GM12878 (cell line): Measurements from ENCODE around the gene TDO2. TPM values are rescaled to one million over a fixed set of nuclear protein-coding genes. Genes with fewer than 3 reads are reported as not detected.
A peak's percentile ranks its signal among the peaks of the same experiment; 100 is the strongest.

Experiments
- ATAC-seq: fragments of 200-7000 bp; cut with Tn5 transposase; 3 replicates; pipeline ENCODE4 v1.9.1; 2020; ENCODE audit warnings: mild to moderate bottlenecking, moderate library complexity
- BruUV-seq: library from RNA; stranded (reverse); fragments of 400-500 nt; replicated peaks from 2 replicates; lab custom pipeline; 2021; lab: Mats Ljungman, UMichigan
- CTCF ChIA-PET: fragments of 300-600 bp; sonication (Branson Sonifier 250); formaldehyde crosslinking; extraction: SDS; loops from one replicate; lab custom pipeline; 2021; ENCODE audit warnings: inconsistent platforms; lab: Yijun Ruan, JAX
- POLR2A ChIA-PET: fragments of 350-600 bp; formaldehyde crosslinking; extraction: SDS; loops from one replicate; lab custom pipeline; 2021; ENCODE audit warnings: inconsistent platforms; lab: Charles Lee
- RAD21 ChIA-PET: fragments of 300-600 bp; sonication (Branson Sonifier 250); formaldehyde crosslinking; loops from one replicate; lab custom pipeline; 2023; ENCODE audit warnings: antibody characterized with exemption; ENCODE audit not compliant: unreplicated experiment; lab: Charles Lee
- SMC1A ChIA-PET: fragments of 300-600 bp; sonication (Branson Sonifier 250); formaldehyde crosslinking; loops from one replicate; lab custom pipeline; 2023; ENCODE audit not compliant: unreplicated experiment, uncharacterized antibody; lab: Charles Lee
- DNase-seq: peaks from one replicate; pipeline ENCODE4 v3.0.0-alpha.2; 2011; ENCODE audit warnings: low read depth, low spot score
- FAIRE-seq: peaks from 3 replicates; lab custom pipeline; 2011; peaks lifted over from hg19 to GRCh38; lab: Jason Lieb, UNC
- H2AFZ ChIP-seq: 2 replicates; pipeline ENCODE4 v1.6.0; 2011; ENCODE audit warnings: low read depth, low read length, control low read depth; ENCODE audit not compliant: control insufficient read depth
- H3K27ac ChIP-seq: 2 replicates; pipeline ENCODE4 v1.5.1; 2011; ENCODE audit warnings: control low read depth; ENCODE audit not compliant: control insufficient read depth, insufficient read depth
- H3K27me3 ChIP-seq, 2 experiments: replicated peaks in 1 of 2; 2 replicates each; pipeline versions ENCODE4 v1.6.0 to v1.6.1; 2011; ENCODE audit warnings: low read length in 1 of 2; ENCODE audit not compliant: control insufficient read depth in 2 of 2, insufficient read depth in 2 of 2
- H3K36me3 ChIP-seq, 2 experiments: 2 replicates each; pipeline ENCODE4 v1.5.1; 2011; ENCODE audit warnings: low read length in 1 of 2; ENCODE audit not compliant: control insufficient read depth in 2 of 2, insufficient read depth in 2 of 2
- H3K4me1 ChIP-seq: 2 replicates; pipeline ENCODE4 v1.6.1; 2011; ENCODE audit warnings: mild to moderate bottlenecking, low read length, moderate library complexity, mixed read lengths; ENCODE audit not compliant: control insufficient read depth, insufficient read depth
- H3K4me2 ChIP-seq: 2 replicates; pipeline ENCODE4 v1.6.0; 2011; ENCODE audit warnings: control low read depth; ENCODE audit not compliant: control insufficient read depth, insufficient read depth
- H3K4me3 ChIP-seq: fragments of 200-600 bp; sonication (generic); 2 replicates; pipeline ENCODE4 v1.5.1; 2016
- H3K79me2 ChIP-seq: 2 replicates; pipeline ENCODE4 v1.6.0; 2011; ENCODE audit warnings: low read length; ENCODE audit not compliant: control insufficient read depth, insufficient read depth
- H3K9ac ChIP-seq: 2 replicates; pipeline ENCODE4 v1.8.0; 2011; ENCODE audit warnings: low read length, control low read depth, mixed read lengths; ENCODE audit not compliant: control insufficient read depth, insufficient read depth
- H3K9me3 ChIP-seq: replicated peaks from 3 replicates; pipeline ENCODE4 v1.5.1; 2011; ENCODE audit warnings: mild to moderate bottlenecking, low read length; ENCODE audit not compliant: control insufficient read depth, insufficient read depth
- H4K20me1 ChIP-seq: 2 replicates; pipeline ENCODE4 v1.6.0; 2011; ENCODE audit not compliant: control insufficient read depth, insufficient read depth
- IKZF2 ChIP-seq, 2 experiments: fragments of 450-650 bp; IDR thresholded peaks; 2 replicates each; pipeline ENCODE4 v1.6.1; 2017; ENCODE audit warnings: mild to moderate bottlenecking in 2 of 2, moderate library complexity in 2 of 2
- NR2F1 ChIP-seq: fragments of 450-650 bp; conservative IDR thresholded peaks from 2 replicates; pipeline ENCODE4 v1.6.1; 2017; ENCODE audit warnings: mild to moderate bottlenecking
- ZNF24 ChIP-seq: fragments of 450-650 bp; IDR thresholded peaks from 2 replicates; pipeline ENCODE4 v1.6.1; 2017; ENCODE audit warnings: antibody characterized with exemption, mild to moderate bottlenecking
- WGBS: methylation state at CpG from one replicate; pipeline ENCODE4 v1.1.6; 2016; ENCODE audit warnings: low lambda C conversion rate; ENCODE audit not compliant: insufficient replicate concordance, insufficient coverage; ENCODE audit errors: missing lambda C conversion rate; 5-methylcytosine and 5-hydroxymethylcytosine counted together
- in situ Hi-C: fragments of 300-500 bp; cut with MboI; formaldehyde crosslinking; loops from 9 replicates; pipeline ENCODE4 v1.14.3; 2018; ENCODE audit warnings: mixed read lengths
- intact Hi-C: fragments of 100-400 bp; cut with micrococcal nuclease; formaldehyde crosslinking; loops from one replicate; pipeline ENCODE4 v1.14.2; 2022; ENCODE audit not compliant: unreplicated experiment
- polyA plus RNA-seq, 11 experiments: library from polyadenylated mRNA; depleted of rRNA in 4 of 11; unstranded in 6 of 11; stranded (reverse) in 5 of 11; fragments of >200 nt; fragmentation: Nextera tagmentation in 4 of 11; fragmentation: Illumina TruSeq in 1 of 11; extraction: Ambion mirVana in 4 of 11; extraction: Trizol in 1 of 11; gene quantifications; 1 replicate in 1 of 11; 2 replicates in 10 of 11; pipeline versions ENCODE4 v1.2.1 to v1.2.3, GENCODE V29; 2011 to 2016; ENCODE audit warnings: inconsistent platforms in 2 of 11, missing spikeins in 2 of 11, low read depth in 1 of 11
- total RNA-seq, 4 experiments: library from RNA; depleted of rRNA in 3 of 4; stranded (reverse); fragments of >200 nt in 3 of 4; fragmentation: Illumina TruSeq in 1 of 4; extraction: Trizol in 1 of 4; gene quantifications; 2 replicates each; pipeline versions ENCODE4 v1.2.1 to v1.2.3, GENCODE V29; 2013 to 2021
- TF ChIP-seq, protein P1 (sequence below): fragments of 450-650 bp; IDR thresholded peaks from 2 replicates; pipeline ENCODE4 v1.6.1; 2017; ENCODE audit warnings: mild to moderate bottlenecking, moderate library complexity

The TDO2 gene
- total and polyA plus RNA-seq, 10 of the 15 experiments (the other 5 are each of a cell fraction or from before 2014, with no cell fraction given) = 0.12 to 1.5 (median 0.23) TPM; not detected in 1

DNA sequence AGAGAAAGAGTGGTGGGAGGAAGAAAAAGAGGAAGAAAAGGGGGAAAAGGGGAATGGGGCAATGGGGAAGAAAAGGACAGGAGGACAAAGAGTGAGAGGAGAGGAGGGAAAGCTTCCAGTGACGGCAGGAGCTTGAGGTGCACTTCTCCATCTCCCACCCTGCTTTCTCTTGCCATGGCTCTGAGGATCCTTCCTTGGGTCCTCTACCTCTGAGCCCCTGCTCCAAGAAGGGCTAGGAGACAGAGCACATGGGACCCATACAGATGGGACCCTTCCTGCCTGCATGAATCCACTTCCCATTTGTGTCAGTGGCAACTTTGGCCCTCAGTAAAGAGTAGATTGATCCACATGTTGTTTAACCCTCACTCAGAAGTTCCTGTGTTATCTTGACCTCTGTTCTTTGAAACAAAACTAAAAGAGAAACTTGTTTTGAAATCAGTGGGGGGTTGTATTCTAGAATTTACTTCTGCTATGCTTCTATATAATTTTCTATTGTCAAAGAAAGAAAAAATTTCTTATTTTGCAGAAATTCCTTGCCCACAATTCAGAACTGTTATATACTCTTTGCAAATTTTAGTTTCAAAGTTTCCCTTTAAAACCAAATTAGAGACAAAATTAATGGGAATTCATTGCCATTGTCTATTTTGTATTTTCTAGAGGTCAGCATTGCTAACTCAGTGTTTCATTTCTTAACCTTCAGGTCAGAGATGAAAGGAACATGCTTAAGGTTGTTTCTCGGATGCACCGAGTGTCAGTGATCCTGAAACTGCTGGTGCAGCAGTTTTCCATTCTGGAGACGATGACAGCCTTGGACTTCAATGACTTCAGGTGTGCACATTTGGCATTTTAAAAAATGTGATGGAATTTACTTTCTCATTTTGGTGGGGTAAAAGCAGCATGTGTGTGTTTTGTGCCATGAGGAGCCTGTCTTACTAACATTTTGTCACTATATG lies 5.0 kb downstream of the TDO2 start:
- BruUV-seq = no TSS peak
- RAD21 ChIA-PET = interaction anchor here (1.7 to 1.9 kb wide), 2 partner anchors 19 to 45 kb away, joined by 4 to 8 read pairs; partner anchors contain the start of gene CTSO

More for the DNA sequence above, 5.0 kb downstream of the TDO2 start:
- Histone ChIP-seq H3K79me2 (no peaks in the 10 kb centered on the region), H3K27me3 (no peaks in the 10 kb centered on the region), H2AFZ (peak overlapping the region; percentile 20), H3K4me3 (no peak overlapping the region), H3K27ac (no peak overlapping the region), H3K4me2 (no peak overlapping the region; the same call in 1 of the 2 replicates), H3K4me1 (peaks cover 3% of the 10 kb centered on the region; the same call in 1 of the 2 replicates), H4K20me1 (no peaks in the 10 kb centered on the region), H3K36me3 (no peaks in the 10 kb centered on the region), H3K9me3 (no peaks in the 10 kb centered on the region), H3K9ac (no peak overlapping the region)
- TF ChIP-seq, protein P1, sequence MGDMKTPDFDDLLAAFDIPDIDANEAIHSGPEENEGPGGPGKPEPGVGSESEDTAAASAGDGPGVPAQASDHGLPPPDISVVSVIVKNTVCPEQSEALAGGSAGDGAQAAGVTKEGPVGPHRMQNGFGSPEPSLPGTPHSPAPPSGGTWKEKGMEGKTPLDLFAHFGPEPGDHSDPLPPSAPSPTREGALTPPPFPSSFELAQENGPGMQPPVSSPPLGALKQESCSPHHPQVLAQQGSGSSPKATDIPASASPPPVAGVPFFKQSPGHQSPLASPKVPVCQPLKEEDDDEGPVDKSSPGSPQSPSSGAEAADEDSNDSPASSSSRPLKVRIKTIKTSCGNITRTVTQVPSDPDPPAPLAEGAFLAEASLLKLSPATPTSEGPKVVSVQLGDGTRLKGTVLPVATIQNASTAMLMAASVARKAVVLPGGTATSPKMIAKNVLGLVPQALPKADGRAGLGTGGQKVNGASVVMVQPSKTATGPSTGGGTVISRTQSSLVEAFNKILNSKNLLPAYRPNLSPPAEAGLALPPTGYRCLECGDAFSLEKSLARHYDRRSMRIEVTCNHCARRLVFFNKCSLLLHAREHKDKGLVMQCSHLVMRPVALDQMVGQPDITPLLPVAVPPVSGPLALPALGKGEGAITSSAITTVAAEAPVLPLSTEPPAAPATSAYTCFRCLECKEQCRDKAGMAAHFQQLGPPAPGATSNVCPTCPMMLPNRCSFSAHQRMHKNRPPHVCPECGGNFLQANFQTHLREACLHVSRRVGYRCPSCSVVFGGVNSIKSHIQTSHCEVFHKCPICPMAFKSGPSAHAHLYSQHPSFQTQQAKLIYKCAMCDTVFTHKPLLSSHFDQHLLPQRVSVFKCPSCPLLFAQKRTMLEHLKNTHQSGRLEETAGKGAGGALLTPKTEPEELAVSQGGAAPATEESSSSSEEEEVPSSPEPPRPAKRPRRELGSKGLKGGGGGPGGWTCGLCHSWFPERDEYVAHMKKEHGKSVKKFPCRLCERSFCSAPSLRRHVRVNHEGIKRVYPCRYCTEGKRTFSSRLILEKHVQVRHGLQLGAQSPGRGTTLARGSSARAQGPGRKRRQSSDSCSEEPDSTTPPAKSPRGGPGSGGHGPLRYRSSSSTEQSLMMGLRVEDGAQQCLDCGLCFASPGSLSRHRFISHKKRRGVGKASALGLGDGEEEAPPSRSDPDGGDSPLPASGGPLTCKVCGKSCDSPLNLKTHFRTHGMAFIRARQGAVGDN = 0 out of 2 replicates have a peak, but pooled peaks have one; percentile 34
- no peak for TF ChIP-seq ZNF24
- 0 out of 4 replicates have a peak, but pooled peaks of 1 of the 2 experiments have one; percentile 17 for TF ChIP-seq IKZF2 (IDR thresholded peaks at IDR 0.05)
- peak; percentile 39 for TF ChIP-seq NR2F1
- intact Hi-C loops = no loop called here
- ChIA-PET CTCF (interaction anchor here (1.4 kb wide), 1 partner anchor 45 kb away, joined by 8 read pairs; the partner anchor contains the start of gene CTSO), SMC1A (interaction anchor here (0.6 to 2.6 kb wide), 6 partner anchors 7 to 1268 kb away, joined by 3 to 9 read pairs (median 6); partner anchors contain the start of gene CTSO), POLR2A (interaction anchor here (0.6 to 1.5 kb wide), 2 partner anchors 19 to 216 kb away, joined by 3 to 7 read pairs; no protein-coding TSS in a partner anchor)
- DNase-seq = no peak
- peak; percentile 18 for FAIRE-seq
- ATAC-seq = peak; percentile 64
- in situ Hi-C loops = no loop called here
- 74% methylated on average over 4 of the region's 4 CpGs for WGBS
